HG02840 (cell line): ENCODE data around the gene ACAD9.

Experiments used
- ATAC-seq: cut with Tn5 transposase; IDR thresholded peaks from one replicate; pipeline ENCODE4 v1.9.1; 2021; ENCODE audit warnings: mild to moderate bottlenecking, moderate library complexity, moderate number of reproducible peaks; ENCODE audit not compliant: unreplicated experiment, low FRiP score

The ACAD9 gene

GRCh38 chr3:128932516-128933212 lies 53.2 kb downstream of the ACAD9 start:
- no peak for ATAC-seq

- ATAC-seq = no peak
Observed at GRCh38 chr3:128933213-128933921, 53.9 kb downstream of the ACAD9 start.

GRCh38 chr3:128933922-128934253 lies 54.5 kb downstream of the ACAD9 start:
- no peak for ATAC-seq

GRCh38 chr3:128935922-128936321 lies 56.5 kb downstream of the ACAD9 start:
- no peak for ATAC-seq

GRCh38 chr3:128936341-128936740 lies 56.9 kb downstream of the ACAD9 start:
- no peak for ATAC-seq

- no peak for ATAC-seq
Observed at GRCh38 chr3:128940252-128940651, 60.8 kb downstream of the ACAD9 start.

- ATAC-seq = no peak
Observed at GRCh38 chr3:128942161-128942952, 62.9 kb downstream of the ACAD9 start.

GRCh38 chr3:128945041-128945877 lies 65.8 kb downstream of the ACAD9 start:
- ATAC-seq = no peak

- no peak for ATAC-seq
Observed at GRCh38 chr3:128945878-128946175, 66.4 kb downstream of the ACAD9 start.

GRCh38 chr3:128946411-128946810 lies 67.0 kb downstream of the ACAD9 start:
- ATAC-seq = no peak

GRCh38 chr3:128949158-128949557 lies 69.7 kb downstream of the ACAD9 start:
- ATAC-seq = no peak

GRCh38 chr3:128950223-128950938 lies 71.0 kb downstream of the ACAD9 start:
- no peak for ATAC-seq

- ATAC-seq = no peak
Observed at GRCh38 chr3:128956440-128956839, 77.0 kb downstream of the ACAD9 start.
